ENCODE measurements around the gene TMPRSS4. TPM values are rescaled to one million over a fixed set of nuclear protein-coding genes. Genes with fewer than 3 reads are reported as not detected.

Gene TMPRSS4
- total and polyA plus RNA-seq, 9 of the 15 experiments (the other 6 are each of a cell fraction or from before 2014, with no cell fraction given), result 4.0 to 10.0 (median 5.6) TPM

GRCh38 chr11:118074091-118074685 is 2.7 kb upstream of the TMPRSS4 start (continued):
- TF ChIP-seq CBX8 (IDR thresholded peaks at IDR 0.05; ENCODE audit: borderline replicate concordance, extremely low read depth, low read depth, low read length, poor library complexity, severe bottlenecking) (no peak), PREB (CRISPR knock-in tag; IDR thresholded peaks at IDR 0.05) (no peak), TAF7 (tag; IDR thresholded peaks at IDR 0.05) (no peak), RNF219 (CRISPR knock-in tag; IDR thresholded peaks at IDR 0.05) (no peak), ZC3H4 (CRISPR knock-in tag; IDR thresholded peaks at IDR 0.05; ENCODE audit: borderline replicate concordance) (no peak), BRF1 (IDR thresholded peaks at IDR 0.05; ENCODE audit: borderline replicate concordance, extremely low read depth, insufficient read length) (no peak), SOX6 (IDR thresholded peaks at IDR 0.05) (peak; percentile 29; the same call in 1 of the 2 replicates), MTA2 (IDR thresholded peaks at IDR 0.05; ENCODE audit: low read depth) (peak; percentile 67), PRPF4 (IDR thresholded peaks at IDR 0.05; ENCODE audit: insufficient read depth, low read depth, low read length, poor library complexity, severe bottlenecking) (no peak), E2F5 (CRISPR knock-in tag; IDR thresholded peaks at IDR 0.05) (no peak), HEY1 (CRISPR knock-in tag; IDR thresholded peaks at IDR 0.05; ENCODE audit: borderline replicate concordance) (no peak), TSHZ1 (CRISPR knock-in tag; IDR thresholded peaks at IDR 0.05) (no peak), ZNF398 (CRISPR knock-in tag; IDR thresholded peaks at IDR 0.05) (no peak), POLR2H (tag; IDR thresholded peaks at IDR 0.05; ENCODE audit: low read depth) (no peak)
